HL-60 (cell line): Measurements from ENCODE around the gene PTX4.

Experiments
- POLR2AphosphoS5 ChIP-seq: IDR thresholded peaks from 2 replicates; pipeline ENCODE4 v1.6.1; 2012; ENCODE audit warnings: low read depth
- TF ChIP-seq, protein P1 (sequence below): IDR thresholded peaks from one replicate; pipeline ENCODE4 v1.5.1; 2011; ENCODE audit warnings: low read length, control low read depth, inconsistent platforms; ENCODE audit not compliant: insufficient read depth

GRCh38 chr16:1441391-1441829, 47.3 kb downstream of the PTX4 start:
- TF ChIP-seq, protein P1, sequence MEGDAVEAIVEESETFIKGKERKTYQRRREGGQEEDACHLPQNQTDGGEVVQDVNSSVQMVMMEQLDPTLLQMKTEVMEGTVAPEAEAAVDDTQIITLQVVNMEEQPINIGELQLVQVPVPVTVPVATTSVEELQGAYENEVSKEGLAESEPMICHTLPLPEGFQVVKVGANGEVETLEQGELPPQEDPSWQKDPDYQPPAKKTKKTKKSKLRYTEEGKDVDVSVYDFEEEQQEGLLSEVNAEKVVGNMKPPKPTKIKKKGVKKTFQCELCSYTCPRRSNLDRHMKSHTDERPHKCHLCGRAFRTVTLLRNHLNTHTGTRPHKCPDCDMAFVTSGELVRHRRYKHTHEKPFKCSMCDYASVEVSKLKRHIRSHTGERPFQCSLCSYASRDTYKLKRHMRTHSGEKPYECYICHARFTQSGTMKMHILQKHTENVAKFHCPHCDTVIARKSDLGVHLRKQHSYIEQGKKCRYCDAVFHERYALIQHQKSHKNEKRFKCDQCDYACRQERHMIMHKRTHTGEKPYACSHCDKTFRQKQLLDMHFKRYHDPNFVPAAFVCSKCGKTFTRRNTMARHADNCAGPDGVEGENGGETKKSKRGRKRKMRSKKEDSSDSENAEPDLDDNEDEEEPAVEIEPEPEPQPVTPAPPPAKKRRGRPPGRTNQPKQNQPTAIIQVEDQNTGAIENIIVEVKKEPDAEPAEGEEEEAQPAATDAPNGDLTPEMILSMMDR: no peak
- no peak for TF ChIP-seq POLR2AphosphoS5
